ENCODE data around the gene KRT37.
"Not testable (repeated sequence)": the region's sequence is repeated elsewhere in the genome, so short reads cannot be mapped to it uniquely, and the experiment has no call there.

The KRT37 gene

DNA sequence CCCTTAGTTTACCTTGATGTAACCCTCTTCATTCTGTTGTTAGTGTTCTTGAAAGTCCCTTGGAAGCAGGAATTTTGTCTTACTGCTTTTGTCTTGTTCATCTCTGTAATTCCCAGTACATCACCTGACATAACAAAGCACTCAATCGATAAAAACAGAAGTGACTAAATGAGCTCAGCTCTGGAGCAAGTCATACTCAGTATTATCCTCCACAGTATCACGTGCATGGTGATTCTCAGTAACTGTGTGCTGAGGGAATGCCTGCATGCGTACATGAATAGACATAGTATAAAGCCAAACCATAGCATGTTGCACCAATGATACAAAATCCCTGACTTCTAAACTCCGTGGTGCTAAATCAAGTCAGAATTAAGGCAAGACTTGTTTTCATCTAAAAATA lies 9.2 kb upstream of the KRT37 start:
- no peak for DNase-seq (ENCODE audit: extremely low spot score)
- TF ChIP-seq, protein P1, sequence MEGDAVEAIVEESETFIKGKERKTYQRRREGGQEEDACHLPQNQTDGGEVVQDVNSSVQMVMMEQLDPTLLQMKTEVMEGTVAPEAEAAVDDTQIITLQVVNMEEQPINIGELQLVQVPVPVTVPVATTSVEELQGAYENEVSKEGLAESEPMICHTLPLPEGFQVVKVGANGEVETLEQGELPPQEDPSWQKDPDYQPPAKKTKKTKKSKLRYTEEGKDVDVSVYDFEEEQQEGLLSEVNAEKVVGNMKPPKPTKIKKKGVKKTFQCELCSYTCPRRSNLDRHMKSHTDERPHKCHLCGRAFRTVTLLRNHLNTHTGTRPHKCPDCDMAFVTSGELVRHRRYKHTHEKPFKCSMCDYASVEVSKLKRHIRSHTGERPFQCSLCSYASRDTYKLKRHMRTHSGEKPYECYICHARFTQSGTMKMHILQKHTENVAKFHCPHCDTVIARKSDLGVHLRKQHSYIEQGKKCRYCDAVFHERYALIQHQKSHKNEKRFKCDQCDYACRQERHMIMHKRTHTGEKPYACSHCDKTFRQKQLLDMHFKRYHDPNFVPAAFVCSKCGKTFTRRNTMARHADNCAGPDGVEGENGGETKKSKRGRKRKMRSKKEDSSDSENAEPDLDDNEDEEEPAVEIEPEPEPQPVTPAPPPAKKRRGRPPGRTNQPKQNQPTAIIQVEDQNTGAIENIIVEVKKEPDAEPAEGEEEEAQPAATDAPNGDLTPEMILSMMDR (IDR thresholded peaks at IDR 0.05; ENCODE audit: control extremely low read depth, extremely low read depth, low read depth, missing control alignments) = no peak
- ChIA-PET POLR2A (no interaction called here), CTCF (no interaction called here)

DNA sequence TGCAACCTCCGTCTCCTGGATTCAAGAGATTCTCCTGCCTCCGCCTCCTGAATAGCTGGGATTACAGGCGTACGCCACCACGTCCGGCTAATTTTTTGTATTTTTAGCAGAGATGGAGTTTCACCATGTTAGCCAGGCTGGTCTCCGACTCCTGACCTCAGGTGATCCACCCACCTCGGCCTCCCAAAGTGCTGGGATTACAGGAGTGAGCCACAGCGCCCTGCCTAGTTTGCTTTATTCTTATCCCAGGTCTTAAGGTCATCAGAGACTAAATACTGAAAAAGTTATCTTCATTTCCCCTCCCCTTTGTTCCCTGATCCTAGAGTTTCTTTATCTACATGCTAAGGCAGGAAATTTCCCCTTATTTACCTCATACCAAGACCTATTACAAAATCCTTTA lies 6.0 kb upstream of the KRT37 start:
- POLR2A ChIA-PET; DNase-seq (ENCODE audit: extremely low spot score); CTCF ChIA-PET: not testable (repeated sequence)

DNA sequence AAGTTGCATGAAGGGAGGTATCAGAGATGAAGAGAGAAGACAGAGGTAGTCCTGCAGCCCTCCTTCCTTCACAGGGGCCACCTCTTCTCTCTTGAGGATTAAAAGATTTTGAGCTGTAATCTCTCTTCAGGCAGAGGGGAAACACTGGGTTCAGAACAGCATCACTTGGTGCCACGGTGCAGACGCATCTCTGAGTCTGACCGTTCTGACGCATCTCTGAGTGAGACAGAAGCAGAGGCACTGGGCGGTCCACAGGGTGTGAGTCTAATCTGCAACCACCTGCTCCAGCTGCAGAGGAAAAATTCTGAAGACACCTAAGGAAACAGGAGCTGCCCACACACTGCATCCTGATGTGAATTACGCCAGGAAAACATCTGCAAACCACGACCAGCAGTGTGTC lies 5.3 kb upstream of the KRT37 start:
- ChIA-PET POLR2A (no interaction called here), CTCF (no interaction called here)
- TF ChIP-seq, protein P1 (IDR thresholded peaks at IDR 0.05; ENCODE audit: control extremely low read depth, extremely low read depth, low read depth, missing control alignments) = no peak
- DNase-seq (ENCODE audit: extremely low spot score) = no peak

DNA sequence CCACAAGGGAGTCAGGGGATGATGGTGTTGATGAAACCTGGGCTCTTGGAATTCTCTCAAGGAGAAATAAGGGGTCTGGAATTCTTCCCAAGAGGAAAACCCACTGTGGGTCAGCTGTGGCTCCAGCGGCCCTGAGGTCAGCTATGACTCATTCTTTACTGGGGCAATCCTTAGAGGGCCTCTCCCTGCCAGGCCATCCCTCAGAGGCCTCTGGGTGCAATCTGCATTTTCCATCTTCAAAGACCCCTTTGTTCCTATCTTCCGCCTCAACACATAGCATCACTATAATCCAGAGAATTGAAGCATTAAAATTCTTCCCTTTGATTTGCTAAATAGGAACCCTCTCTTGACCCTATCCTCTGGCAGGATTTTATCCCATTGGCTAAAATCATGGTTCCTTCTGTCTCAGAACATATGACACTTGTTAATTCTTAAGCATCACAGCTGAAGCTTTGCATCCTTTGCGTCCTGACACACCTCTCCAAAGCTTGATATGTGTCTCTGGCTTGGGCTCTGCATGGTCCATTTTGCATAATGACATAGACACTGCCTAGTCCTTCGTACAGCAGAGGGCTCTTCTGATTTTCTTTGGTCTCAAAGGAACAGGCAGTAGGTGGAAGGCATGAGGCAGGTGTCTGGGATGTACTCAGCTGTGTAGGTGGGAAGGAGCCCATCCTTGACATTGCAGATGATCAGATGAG lies 4.4 kb upstream of the KRT37 start:
- POLR2A ChIA-PET = no interaction called here
- TF ChIP-seq, protein P1 (IDR thresholded peaks at IDR 0.05; ENCODE audit: control extremely low read depth, extremely low read depth, low read depth, missing control alignments) = no peak
- DNase-seq (ENCODE audit: extremely low spot score) = no peak
- CTCF ChIA-PET = no interaction called here

DNA sequence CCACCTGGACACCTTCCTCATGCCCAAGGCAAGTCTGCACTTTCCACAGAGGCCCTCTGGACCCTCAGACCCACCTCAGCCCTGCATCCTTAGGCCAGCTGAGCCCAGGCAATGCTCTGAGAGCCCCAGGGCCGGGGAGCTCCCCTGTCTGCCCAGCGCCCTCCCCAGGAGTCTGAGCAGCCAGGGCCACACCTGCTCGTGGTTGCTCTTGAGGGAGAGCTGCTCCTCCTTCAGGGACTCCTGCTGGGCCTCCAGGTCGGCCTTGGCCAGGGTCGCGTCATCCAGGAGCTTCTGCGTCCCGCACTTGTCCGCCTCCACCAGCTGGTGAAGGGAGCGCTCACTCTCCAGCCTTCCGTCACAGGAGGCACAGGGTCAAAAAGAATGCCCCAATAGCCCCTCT lies 1.8 kb downstream of the KRT37 start:
- CTCF ChIA-PET; DNase-seq (ENCODE audit: extremely low spot score); POLR2A ChIA-PET: not testable (repeated sequence)

DNA sequence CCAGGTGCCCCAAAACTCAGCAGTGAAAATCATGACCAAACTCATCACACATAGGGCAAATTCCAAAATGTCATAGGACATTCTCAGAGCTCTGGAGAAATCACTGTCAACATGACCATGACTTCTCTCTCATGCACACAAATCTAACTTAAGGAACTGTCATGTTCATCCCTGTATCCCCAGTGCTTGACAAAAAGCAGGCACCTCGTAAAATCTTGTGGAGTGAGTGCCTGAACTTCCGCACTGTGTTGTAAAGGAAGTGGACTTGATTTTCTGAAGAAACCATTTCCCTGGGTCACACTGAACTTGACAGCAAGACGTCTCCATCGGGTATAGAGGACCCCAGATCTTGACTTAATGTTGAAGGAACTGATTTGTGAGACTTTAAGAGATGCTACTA lies 2.8 kb downstream of the KRT37 start:
- CTCF ChIA-PET = no interaction called here

DNA sequence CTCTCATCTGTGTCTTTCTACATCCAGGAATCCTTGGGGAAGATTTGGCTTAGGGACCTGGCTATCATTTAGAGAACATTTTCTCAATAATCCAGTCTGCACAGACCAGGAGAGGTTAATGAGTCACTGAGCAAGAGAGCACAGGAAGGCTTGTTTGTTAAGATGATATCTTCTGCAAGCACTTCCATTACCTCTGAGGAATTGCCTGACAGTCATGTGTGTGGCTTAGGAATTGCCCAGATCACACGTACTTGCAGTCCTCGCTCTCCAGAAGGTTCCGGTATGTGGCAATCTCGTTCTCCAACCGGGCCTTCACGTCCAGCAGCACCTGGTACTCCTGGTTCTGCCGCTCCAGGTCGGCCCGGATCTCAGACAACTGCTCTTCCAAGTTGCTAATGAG lies 3.3 kb downstream of the KRT37 start:
- CTCF ChIA-PET = no interaction called here
- TF ChIP-seq, protein P1 (IDR thresholded peaks at IDR 0.05; ENCODE audit: control extremely low read depth, extremely low read depth, low read depth, missing control alignments) = no peak
- DNase-seq (ENCODE audit: extremely low spot score) = no peak
- POLR2A ChIA-PET = no interaction called here

More for the DNA sequence above, 2.8 kb downstream of the KRT37 start:
- TF ChIP-seq, protein P1 (IDR thresholded peaks at IDR 0.05; ENCODE audit: control extremely low read depth, extremely low read depth, low read depth, missing control alignments) = no peak
- POLR2A ChIA-PET = no interaction called here
- no peak for DNase-seq (ENCODE audit: extremely low spot score)

DNA sequence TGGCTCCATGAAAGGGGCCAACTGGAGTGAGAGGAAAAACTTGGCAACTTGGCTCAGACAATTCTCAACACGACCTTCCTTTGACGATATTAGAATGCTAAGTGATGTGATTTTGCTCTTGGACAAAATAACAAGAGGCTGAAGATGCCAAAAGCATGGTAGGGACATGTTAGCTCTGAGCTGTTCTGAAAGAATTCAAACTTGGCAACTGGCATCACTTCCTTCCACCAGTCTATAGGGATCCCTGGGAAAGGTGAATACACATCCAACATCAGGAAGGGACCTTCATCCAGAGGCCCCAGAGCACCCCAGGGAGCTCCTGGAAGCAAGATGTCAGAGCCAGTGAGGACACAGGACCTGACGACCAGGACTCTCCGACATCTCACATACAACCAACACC lies 4.3 kb downstream of the KRT37 start:
- POLR2A ChIA-PET = no interaction called here
- CTCF ChIA-PET = no interaction called here
- no peak for DNase-seq (ENCODE audit: extremely low spot score)
- TF ChIP-seq, protein P1 (IDR thresholded peaks at IDR 0.05; ENCODE audit: control extremely low read depth, extremely low read depth, low read depth, missing control alignments) = no peak
